ENCODE results near the gene BDKRB2. TPM values are rescaled to one million over a fixed set of nuclear protein-coding genes. Genes with fewer than 3 reads are reported as not detected.

BDKRB2 gene
- total RNA-seq, 2 experiments from 2014 or later = not detected

GRCh38 chr14:96280104-96280503 is 75.5 kb downstream of the BDKRB2 start:
- POLR2A ChIA-PET = no interaction called here

DNA sequence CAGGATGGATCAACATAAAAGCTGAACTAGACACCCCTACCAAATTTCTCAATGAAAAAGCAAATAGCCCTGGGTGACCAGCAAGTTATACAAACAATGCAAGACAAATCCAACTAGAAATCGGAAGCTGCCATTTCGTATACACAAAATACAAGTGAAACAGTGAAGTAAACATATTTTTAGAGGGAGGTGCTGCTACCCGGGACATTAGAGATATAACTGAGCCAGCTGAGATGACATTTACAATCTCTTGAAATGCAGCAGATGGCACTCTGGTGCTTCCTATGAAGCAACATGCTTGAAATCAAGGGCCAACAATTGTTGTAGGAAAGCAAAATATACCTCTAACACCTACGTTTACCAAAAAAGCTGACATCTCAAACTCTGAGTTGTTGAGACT is 76.8 kb downstream of the BDKRB2 start:
- ChIA-PET POLR2A (no interaction called here), CTCF (no interaction called here)

More at GRCh38 chr14:96280104-96280503, 75.5 kb downstream of the BDKRB2 start:
- CTCF ChIA-PET = no interaction called here

DNA sequence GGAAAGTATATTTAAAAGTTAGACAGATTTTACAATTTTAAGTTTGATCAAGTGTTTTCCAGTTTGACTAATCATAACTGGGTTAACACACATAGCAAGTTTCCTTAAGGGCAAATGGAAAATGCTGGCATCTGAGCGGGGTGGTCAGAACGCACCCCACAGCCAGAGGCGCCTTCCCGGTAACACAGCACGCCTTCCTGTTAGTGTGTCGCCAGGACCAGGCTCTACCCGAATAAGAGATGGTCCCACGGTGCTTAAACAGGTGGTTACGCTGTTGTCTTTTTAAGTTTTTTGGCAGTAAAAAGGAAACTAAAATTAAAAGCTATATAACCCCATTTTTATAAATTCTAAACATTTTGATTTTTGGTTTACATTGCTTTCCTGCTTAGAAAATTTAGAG is 79.4 kb downstream of the BDKRB2 start:
- ChIA-PET CTCF (no interaction called here), POLR2A (no interaction called here)

DNA sequence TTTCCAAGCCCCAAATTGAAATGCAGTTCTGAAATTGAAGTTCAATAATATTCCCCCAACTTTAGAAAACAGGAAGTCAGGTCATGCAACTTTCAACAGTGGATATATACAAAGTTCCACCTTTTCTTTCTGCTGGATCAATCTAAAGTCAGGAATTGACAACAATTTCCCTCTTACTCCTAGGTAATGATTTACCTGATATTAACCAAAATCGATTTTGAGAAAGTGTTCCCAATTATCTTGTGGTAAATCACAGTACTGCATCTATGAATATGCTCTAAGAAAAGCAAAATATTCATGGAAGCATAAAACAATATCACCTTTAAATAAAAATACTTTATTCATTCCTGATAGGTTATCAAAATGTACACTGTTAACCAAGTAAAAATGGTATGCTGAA is 79.8 kb downstream of the BDKRB2 start:
- CTCF ChIA-PET = no interaction called here
- POLR2A ChIA-PET = no interaction called here

DNA sequence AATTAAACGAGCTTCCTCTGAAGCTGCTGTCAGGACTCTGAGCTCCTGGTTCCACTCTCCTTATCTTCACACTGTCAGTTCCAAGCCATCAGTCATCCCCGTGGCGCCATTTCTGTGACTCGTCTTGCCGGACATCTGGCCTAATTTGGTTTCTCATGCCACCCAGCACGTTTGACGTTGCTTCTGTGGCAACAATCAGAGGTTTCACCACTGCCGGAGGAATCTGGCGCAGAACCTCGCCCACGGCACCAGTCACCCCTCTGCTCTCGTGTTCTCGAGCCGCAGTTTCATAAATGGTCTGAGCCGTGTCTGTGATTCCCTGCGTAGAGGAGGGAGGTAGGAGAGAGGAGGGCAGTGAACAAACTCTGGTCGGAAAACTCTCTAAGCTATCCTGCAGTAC is 81.0 kb downstream of the BDKRB2 start:
- CTCF ChIA-PET = no interaction called here
- POLR2A ChIA-PET = no interaction called here

- CTCF ChIA-PET = no interaction called here
- POLR2A ChIA-PET = no interaction called here
Observed at GRCh38 chr14:96286251-96286650, 81.6 kb downstream of the BDKRB2 start.

GRCh38 chr14:96287856-96288255 is 83.2 kb downstream of the BDKRB2 start:
- POLR2A ChIA-PET = no interaction called here
- CTCF ChIA-PET = interaction anchor here (0.7 kb wide), 1 partner anchor 17 kb away, joined by 5 read pairs; no protein-coding TSS in a partner anchor

Other genes with a start within 250 kb of the BDKRB2 start
- 1 to 10 TPM in 1 of 2 experiments, under 1 TPM in 1; 0.80 to 1.1 TPM for gene C14orf132, start 165.5 kb upstream of the BDKRB2 start, total RNA-seq
- gene BDKRB1, start 51.4 kb downstream of the BDKRB2 start, total RNA-seq = not detected
- gene ATG2B, start 158.5 kb downstream of the BDKRB2 start, total RNA-seq = 10 to 100 TPM; 19.6 to 20.6 TPM
- gene GSKIP, start 158.7 kb downstream of the BDKRB2 start, total RNA-seq = 10 to 100 TPM; 23.5 to 24.8 TPM
- 1 to 10 TPM in 1 of 2 experiments, under 1 TPM in 1; 0.99 to 1.4 TPM for gene AK7, start 187.3 kb downstream of the BDKRB2 start, total RNA-seq

Measured in activated CD8-positive, alpha-beta memory T cell treated with anti-CD3 and anti-CD28 coated beads for 36 hours (primary cell).